Measurements from ENCODE around the gene MYADML2. TPM values are rescaled to one million over a fixed set of nuclear protein-coding genes. Genes with fewer than 3 reads are reported as not detected.

The MYADML2 gene
- total RNA-seq, 2 experiments from 2014 or later, result 0.19 TPM; not detected in 1

GRCh38 chr17:81914103-81914850 is 32.8 kb downstream of the MYADML2 start:
- Histone ChIP-seq H3K4me3 (ENCODE audit: low read depth, low read length, poor library complexity, severe bottlenecking) (no peak overlapping the region), H4K20me1 (ENCODE audit: insufficient read depth, low read length) (peaks cover 8% of the 10 kb centered on the region), H3K27ac (ENCODE audit: low read depth, low read length, poor library complexity, severe bottlenecking) (no peak overlapping the region), H3K9me2 (ENCODE audit: insufficient read depth, low read length) (no peaks in the 10 kb centered on the region), H3K36me3 (ENCODE audit: insufficient read depth, low read length) (peaks cover 50% of the 10 kb centered on the region), H3K4me2 (ENCODE audit: low read length) (no peak overlapping the region), H3K9me3 (ENCODE audit: low read length) (no peaks in the 10 kb centered on the region), H3K79me2 (ENCODE audit: insufficient read depth, low read depth, low read length) (peaks cover 18% of the 10 kb centered on the region), H2AFZ (ENCODE audit: low read length) (no peak overlapping the region), H3K4me1 (ENCODE audit: insufficient read depth, low read length, poor library complexity, severe bottlenecking) (peaks cover 35% of the 10 kb centered on the region)
- ChIA-PET POLR2A (interaction anchor here (0.6 kb wide), 1 partner anchor 198 kb away, joined by 6 read pairs; no protein-coding TSS in a partner anchor), CTCF (ENCODE audit: unreplicated experiment) (no interaction called here)
- no peak for TF ChIP-seq EZH2phosphoT487 (IDR thresholded peaks at IDR 0.05; ENCODE audit: borderline replicate concordance, low read depth, low read length)
- TF ChIP-seq CTCF (conservative IDR thresholded peaks at IDR 0.05; ENCODE audit: low read length), result no peak
- intact Hi-C loops (cut with micrococcal nuclease; ENCODE audit: unreplicated experiment), result no loop called here
- no TSS peak for BruUV-seq (replicated peaks)
- DNase-seq (ENCODE audit: low spot score), result no peak

- Histone ChIP-seq H3K4me2 (ENCODE audit: low read length) (no peak overlapping the region), H3K36me3 (ENCODE audit: insufficient read depth, low read length) (peaks cover 55% of the 10 kb centered on the region), H3K9me2 (ENCODE audit: insufficient read depth, low read length) (no peaks in the 10 kb centered on the region), H3K27ac (ENCODE audit: low read depth, low read length, poor library complexity, severe bottlenecking) (no peak overlapping the region), H3K79me2 (ENCODE audit: insufficient read depth, low read depth, low read length) (peaks cover 18% of the 10 kb centered on the region), H4K20me1 (ENCODE audit: insufficient read depth, low read length) (peaks cover 8% of the 10 kb centered on the region), H3K9me3 (ENCODE audit: low read length) (no peaks in the 10 kb centered on the region), H2AFZ (ENCODE audit: low read length) (no peak overlapping the region), H3K4me3 (ENCODE audit: low read depth, low read length, poor library complexity, severe bottlenecking) (no peak overlapping the region), H3K4me1 (ENCODE audit: insufficient read depth, low read length, poor library complexity, severe bottlenecking) (peaks cover 28% of the 10 kb centered on the region)
- CTCF ChIA-PET (ENCODE audit: unreplicated experiment), result no interaction called here
- POLR2A ChIA-PET, result interaction anchor here (0.6 to 0.9 kb wide), 2 partner anchors 43 to 198 kb away, joined by 4 to 6 read pairs; partner anchors contain the start of gene ARHGDIA
- TF ChIP-seq CTCF (conservative IDR thresholded peaks at IDR 0.05; ENCODE audit: low read length), result no peak
- TF ChIP-seq EZH2phosphoT487 (IDR thresholded peaks at IDR 0.05; ENCODE audit: borderline replicate concordance, low read depth, low read length), result no peak
- DNase-seq (ENCODE audit: low spot score), result no peak
- intact Hi-C loops (cut with micrococcal nuclease; ENCODE audit: unreplicated experiment), result no loop called here
- no TSS peak for BruUV-seq (replicated peaks)
These were observed 33.5 kb downstream of the MYADML2 start for GRCh38 chr17:81913394-81914102.
